HepG2 (cell line): ENCODE data around the gene MGAT5. TPM values are rescaled to one million over a fixed set of nuclear protein-coding genes. Genes with fewer than 3 reads are reported as not detected.

ENCODE experiments used
- CC2D1A ChIP-seq: sonication (generic); formaldehyde crosslinking; IDR thresholded peaks from 2 replicates; pipeline ENCODE4 v1.8.1; 2023; ENCODE audit warnings: mild to moderate bottlenecking, missing genetic modification reagents
- CHD4 ChIP-seq: fragments of 200-600 bp; sonication (generic); IDR thresholded peaks from 2 replicates; pipeline ENCODE4 v1.7.0; 2017; ENCODE audit warnings: mild to moderate bottlenecking, low read length, borderline replicate concordance
- DPF2 ChIP-seq: sonication (generic); formaldehyde crosslinking; IDR thresholded peaks from 2 replicates; pipeline ENCODE4 v1.4.0; 2020; ENCODE audit warnings: mild to moderate bottlenecking, low read depth, missing genetic modification reagents, borderline replicate concordance
- ERF ChIP-seq: IDR thresholded peaks from 2 replicates; pipeline ENCODE4 v1.6.1; 2018; ENCODE audit warnings: missing biosample characterization, missing genetic modification reagents
- FOSL1 ChIP-seq: sonication (generic); formaldehyde crosslinking; IDR thresholded peaks from 2 replicates; pipeline ENCODE4 v1.9.0; 2021; ENCODE audit warnings: missing genetic modification reagents, borderline replicate concordance
- HOXD1 ChIP-seq: sonication (generic); formaldehyde crosslinking; IDR thresholded peaks from 2 replicates; pipeline ENCODE4 v1.5.0; 2020; ENCODE audit warnings: missing genetic modification reagents
- IKZF1 ChIP-seq: fragments of 450-650 bp; IDR thresholded peaks from 2 replicates; pipeline ENCODE4 v1.7.1; 2016
- MAZ ChIP-seq, 2 experiments: sonication (generic) in 1 of 2; formaldehyde crosslinking in 1 of 2; IDR thresholded peaks; 2 replicates each; pipeline versions ENCODE4 v1.5.0 to v1.6.1; 2012 to 2020; ENCODE audit warnings: low read depth in 2 of 2, mild to moderate bottlenecking in 2 of 2, borderline replicate concordance in 1 of 2, improper control_type of control experiment in 1 of 2, low read length in 1 of 2, missing genetic modification reagents in 1 of 2, moderate library complexity in 1 of 2
- MYNN ChIP-seq: sonication (generic); formaldehyde crosslinking; IDR thresholded peaks from 2 replicates; pipeline ENCODE4 v1.4.0; 2020; ENCODE audit warnings: mild to moderate bottlenecking, low read depth, missing genetic modification reagents
- NR3C1 ChIP-seq: sonication (generic); formaldehyde crosslinking; IDR thresholded peaks from 2 replicates; pipeline ENCODE4 v1.4.0; 2020; ENCODE audit warnings: missing genetic modification reagents
- PRPF4 ChIP-seq: fragments of 200-400 bp; formaldehyde crosslinking; IDR thresholded peaks from 2 replicates; pipeline ENCODE4 v1.6.1; 2016; ENCODE audit warnings: low read length, low read depth; ENCODE audit not compliant: poor library complexity, severe bottlenecking
- SALL1 ChIP-seq: sonication (generic); formaldehyde crosslinking; IDR thresholded peaks from 2 replicates; pipeline ENCODE4 v1.8.0; 2022; ENCODE audit warnings: mild to moderate bottlenecking, missing genetic modification reagents
- SMC3 ChIP-seq: IDR thresholded peaks from 2 replicates; pipeline ENCODE4 v1.6.1; 2011; ENCODE audit warnings: low read length, improper control_type of control experiment
- SUZ12 ChIP-seq: fragments of 150-350 bp; IDR thresholded peaks from 2 replicates; pipeline ENCODE4 v1.6.1; 2014; ENCODE audit warnings: low read depth, low read length
- ZNF205 ChIP-seq: IDR thresholded peaks from 2 replicates; pipeline ENCODE4 v1.6.1; 2018; ENCODE audit warnings: missing biosample characterization, missing genetic modification reagents
- ZNF235 ChIP-seq: sonication (generic); formaldehyde crosslinking; IDR thresholded peaks from 2 replicates; pipeline ENCODE4 v1.8.1; 2023; ENCODE audit warnings: mild to moderate bottlenecking, missing genetic modification reagents, borderline replicate concordance
- ZNF441 ChIP-seq: sonication (generic); formaldehyde crosslinking; IDR thresholded peaks from 2 replicates; pipeline ENCODE4 v1.7.0; 2021; ENCODE audit warnings: missing genetic modification reagents, borderline replicate concordance
- ZNF629 ChIP-seq: sonication (generic); formaldehyde crosslinking; conservative IDR thresholded peaks from 2 replicates; pipeline ENCODE4 v1.5.0; 2020; ENCODE audit warnings: missing genetic modification reagents
- ZNF841 ChIP-seq: sonication (generic); formaldehyde crosslinking; IDR thresholded peaks from 2 replicates; pipeline ENCODE4 v1.8.1; 2023; ENCODE audit warnings: missing genetic modification reagents, borderline replicate concordance
- polyA plus RNA-seq, 8 experiments: library from polyadenylated mRNA; depleted of rRNA in 3 of 8; stranded (reverse) in 7 of 8; unstranded in 1 of 8; fragments of >200 nt; fragmentation: Illumina TruSeq in 4 of 8; extraction: Trizol in 4 of 8; gene quantifications; 2 replicates each; pipeline versions ENCODE4 v1.2.1 to v1.2.3, GENCODE V29; 2011 to 2016; ENCODE audit warnings: low read depth in 4 of 8, missing spikeins in 1 of 8, mixed read lengths in 1 of 8; ENCODE audit not compliant: insufficient read depth in 1 of 8
- total RNA-seq, 5 experiments: library from RNA; depleted of rRNA; stranded (reverse); fragments of >200 nt; fragmentation: Illumina TruSeq; extraction: Trizol; gene quantifications; 2 replicates each; pipeline ENCODE4 v1.2.3, GENCODE V29; 2016; ENCODE audit warnings: low read depth in 1 of 5
- TF ChIP-seq, protein P1 (sequence below): IDR thresholded peaks from 2 replicates; pipeline ENCODE4 v1.6.1; 2016; ENCODE audit warnings: mild to moderate bottlenecking
- TF ChIP-seq, protein P2 (sequence below): sonication (generic); formaldehyde crosslinking; IDR thresholded peaks from 2 replicates; pipeline ENCODE4 v1.4.0; 2020; ENCODE audit warnings: low read depth, mild to moderate bottlenecking, missing genetic modification reagents
- TF ChIP-seq, protein P3 (sequence below): sonication (generic); formaldehyde crosslinking; IDR thresholded peaks from 2 replicates; pipeline ENCODE4 v1.8.0; 2022; ENCODE audit warnings: mild to moderate bottlenecking, missing genetic modification reagents, moderate library complexity

The MGAT5 gene
- total and polyA plus RNA-seq, 2 of the 13 experiments (the other 11 are each of a cell fraction or from before 2014, with no cell fraction given): 33.1 to 60.2 TPM

DNA sequence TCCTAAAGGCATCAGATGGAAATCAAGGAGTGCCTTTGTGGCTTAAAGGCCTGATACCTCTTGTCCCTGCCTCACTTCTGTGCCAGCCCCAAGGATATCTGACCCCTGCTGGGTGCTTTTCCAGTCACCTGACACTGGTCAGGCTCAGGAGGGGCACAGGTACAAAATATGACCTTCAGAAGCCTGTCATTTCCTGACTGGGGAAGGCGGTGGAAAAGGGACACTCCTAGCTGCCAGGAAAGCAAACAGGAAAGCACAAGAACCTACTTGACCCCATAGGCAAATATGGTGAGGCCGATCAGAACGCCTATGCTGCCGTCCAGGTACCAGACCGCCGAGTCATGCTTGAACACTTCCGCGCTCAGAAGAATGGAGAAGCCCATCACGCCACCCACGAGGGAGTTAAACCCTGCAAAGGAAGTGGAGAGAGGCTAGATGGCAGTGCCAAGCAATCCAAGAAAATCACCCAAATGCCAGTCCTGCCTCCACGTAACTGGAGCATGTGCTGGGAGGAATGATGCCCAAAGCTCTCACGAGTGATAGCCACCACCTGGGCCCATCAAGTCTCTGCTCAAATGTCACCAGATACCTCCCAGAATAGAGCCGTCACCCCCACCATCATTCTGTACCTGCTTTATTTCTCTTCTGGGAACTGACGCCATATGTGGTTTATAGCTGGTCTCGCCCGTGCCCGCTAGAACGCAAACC is 204.0 kb downstream of the MGAT5 start (continued):
- TF ChIP-seq DPF2 (CRISPR knock-in tag) (peak; percentile 66; the same call in 1 of the 2 replicates), CHD4 (no peak), PRPF4 (no peak), SUZ12 (no peak), IKZF1 (no peak), ERF (peak; percentile 46; the same call in 1 of the 2 replicates), ZNF205 (CRISPR knock-in tag) (peak; percentile 46; the same call in 1 of the 2 replicates), HOXD1 (CRISPR knock-in tag) (no peak), ZNF629 (no peak), ZNF441 (CRISPR knock-in tag) (no peak; the same call in 1 of the 2 replicates), SMC3 (no peak), FOSL1 (CRISPR knock-in tag) (no peak), NR3C1 (CRISPR knock-in tag) (no peak), ZNF235 (CRISPR knock-in tag) (no peak), ZNF841 (CRISPR knock-in tag) (no peak), SALL1 (CRISPR knock-in tag) (peak; percentile 79), CC2D1A (CRISPR knock-in tag) (0 out of 2 replicates have a peak, but pooled peaks have one; percentile 22), MAZ (IDR thresholded peaks at IDR 0.05; ENCODE audit: borderline replicate concordance, low read depth, low read length) (no peak), MAZ (CRISPR knock-in tag; IDR thresholded peaks at IDR 0.05; ENCODE audit: low read depth) (no peak), MYNN (CRISPR knock-in tag) (no peak)
- TF ChIP-seq, protein P1, sequence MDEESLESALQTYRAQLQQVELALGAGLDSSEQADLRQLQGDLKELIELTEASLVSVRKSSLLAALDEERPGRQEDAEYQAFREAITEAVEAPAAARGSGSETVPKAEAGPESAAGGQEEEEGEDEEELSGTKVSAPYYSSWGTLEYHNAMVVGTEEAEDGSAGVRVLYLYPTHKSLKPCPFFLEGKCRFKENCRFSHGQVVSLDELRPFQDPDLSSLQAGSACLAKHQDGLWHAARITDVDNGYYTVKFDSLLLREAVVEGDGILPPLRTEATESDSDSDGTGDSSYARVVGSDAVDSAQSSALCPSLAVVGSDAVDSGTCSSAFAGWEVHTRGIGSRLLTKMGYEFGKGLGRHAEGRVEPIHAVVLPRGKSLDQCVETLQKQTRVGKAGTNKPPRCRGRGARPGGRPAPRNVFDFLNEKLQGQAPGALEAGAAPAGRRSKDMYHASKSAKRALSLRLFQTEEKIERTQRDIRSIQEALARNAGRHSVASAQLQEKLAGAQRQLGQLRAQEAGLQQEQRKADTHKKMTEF (CRISPR knock-in tag): peak; percentile 60; the same call in 1 of the 2 replicates
- TF ChIP-seq, protein P2, sequence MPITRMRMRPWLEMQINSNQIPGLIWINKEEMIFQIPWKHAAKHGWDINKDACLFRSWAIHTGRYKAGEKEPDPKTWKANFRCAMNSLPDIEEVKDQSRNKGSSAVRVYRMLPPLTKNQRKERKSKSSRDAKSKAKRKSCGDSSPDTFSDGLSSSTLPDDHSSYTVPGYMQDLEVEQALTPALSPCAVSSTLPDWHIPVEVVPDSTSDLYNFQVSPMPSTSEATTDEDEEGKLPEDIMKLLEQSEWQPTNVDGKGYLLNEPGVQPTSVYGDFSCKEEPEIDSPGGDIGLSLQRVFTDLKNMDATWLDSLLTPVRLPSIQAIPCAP (CRISPR knock-in tag): no peak
- TF ChIP-seq, protein P3, sequence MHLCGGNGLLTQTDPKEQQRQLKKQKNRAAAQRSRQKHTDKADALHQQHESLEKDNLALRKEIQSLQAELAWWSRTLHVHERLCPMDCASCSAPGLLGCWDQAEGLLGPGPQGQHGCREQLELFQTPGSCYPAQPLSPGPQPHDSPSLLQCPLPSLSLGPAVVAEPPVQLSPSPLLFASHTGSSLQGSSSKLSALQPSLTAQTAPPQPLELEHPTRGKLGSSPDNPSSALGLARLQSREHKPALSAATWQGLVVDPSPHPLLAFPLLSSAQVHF (CRISPR knock-in tag): no peak
